Activated naive CD4-positive, alpha-beta T cell treated with anti-CD3 and anti-CD28 coated beads for 36 hours (primary cell): ENCODE data around the gene GATA2. TPM values are rescaled to one million over a fixed set of nuclear protein-coding genes. Genes with fewer than 3 reads are reported as not detected.

Experiments used
- CTCF ChIA-PET: fragments of 350-600 bp; sonication (Branson Sonifier 250); formaldehyde crosslinking; loops from one replicate; lab custom pipeline; 2021; ENCODE audit warnings: antibody characterized with exemption; lab: Charles Lee
- DNase-seq: peaks from one replicate; pipeline ENCODE4 v3.0.0-alpha.2; 2020
- H3K27ac Mint-ChIP-seq: one replicate; pipeline ENCODE4 v1.8.0; 2021; ENCODE audit warnings: mild to moderate bottlenecking, mixed read lengths
- H3K27me3 Mint-ChIP-seq: one replicate; pipeline ENCODE4 v1.8.0; 2021; ENCODE audit warnings: low read depth, mixed read lengths
- H3K36me3 Mint-ChIP-seq: one replicate; pipeline ENCODE4 v1.8.0; 2021; ENCODE audit warnings: low read depth, mixed read lengths
- H3K4me1 Mint-ChIP-seq: one replicate; pipeline ENCODE4 v1.8.0; 2021; ENCODE audit warnings: low read depth, mixed read lengths
- H3K4me3 Mint-ChIP-seq: one replicate; pipeline ENCODE4 v1.8.0; 2021; ENCODE audit warnings: mild to moderate bottlenecking, moderate library complexity, mixed read lengths
- H3K9me3 Mint-ChIP-seq: one replicate; pipeline ENCODE4 v1.8.0; 2021; ENCODE audit warnings: mixed read lengths
- intact Hi-C: fragments of 100-400 bp; cut with micrococcal nuclease; formaldehyde crosslinking; loops from one replicate; pipeline ENCODE4 v1.15.1; 2023
- total RNA-seq, 2 experiments: library from RNA; stranded (reverse); gene quantifications; one replicate each; pipeline ENCODE4 v1.2.3, GENCODE V29; 2021

GATA2 gene
- total RNA-seq, 2 experiments from 2014 or later = 0.35 TPM; not detected in 1

- no peaks in the 10 kb centered on the region for H3K36me3 Mint-ChIP-seq
- CTCF ChIA-PET = interaction anchor here (0.6 to 1.2 kb wide), 3 partner anchors 10 to 151 kb away, joined by 3 to 5 read pairs (median 3); no protein-coding TSS in a partner anchor
Measured at GRCh38 chr3:128457937-128458336, 35.1 kb downstream of the GATA2 start.

GRCh38 chr3:128456776-128457715, 36.0 kb downstream of the GATA2 start:
- no peaks in the 10 kb centered on the region for H3K9me3 Mint-ChIP-seq
- intact Hi-C loops = no loop called here
- H3K4me3 Mint-ChIP-seq = no peak overlapping the region
- CTCF ChIA-PET = no interaction called here
- peaks cover 17% of the 10 kb centered on the region for H3K27me3 Mint-ChIP-seq
- no peaks in the 10 kb centered on the region for H3K4me1 Mint-ChIP-seq
- no peaks in the 10 kb centered on the region for H3K36me3 Mint-ChIP-seq
- no peak for DNase-seq
- H3K27ac Mint-ChIP-seq = no peak overlapping the region

More at GRCh38 chr3:128457937-128458336, 35.1 kb downstream of the GATA2 start:
- H3K9me3 Mint-ChIP-seq = no peaks in the 10 kb centered on the region
- no peak overlapping the region for H3K27ac Mint-ChIP-seq
- H3K4me3 Mint-ChIP-seq = no peak overlapping the region
- intact Hi-C loops = no loop called here
- peaks cover 17% of the 10 kb centered on the region for H3K27me3 Mint-ChIP-seq
- DNase-seq = no peak
- H3K4me1 Mint-ChIP-seq = no peaks in the 10 kb centered on the region

- H3K4me3 Mint-ChIP-seq = no peak overlapping the region
- no peaks in the 10 kb centered on the region for H3K4me1 Mint-ChIP-seq
- peaks cover 19% of the 10 kb centered on the region for H3K27me3 Mint-ChIP-seq
- no peaks in the 10 kb centered on the region for H3K36me3 Mint-ChIP-seq
- H3K27ac Mint-ChIP-seq = no peak overlapping the region
- CTCF ChIA-PET = no interaction called here
- peaks cover under 1% of the 10 kb centered on the region for H3K9me3 Mint-ChIP-seq
- DNase-seq = no peak
- intact Hi-C loops = no loop called here
Measured at GRCh38 chr3:128455786-128456748, 36.9 kb downstream of the GATA2 start.

DNA sequence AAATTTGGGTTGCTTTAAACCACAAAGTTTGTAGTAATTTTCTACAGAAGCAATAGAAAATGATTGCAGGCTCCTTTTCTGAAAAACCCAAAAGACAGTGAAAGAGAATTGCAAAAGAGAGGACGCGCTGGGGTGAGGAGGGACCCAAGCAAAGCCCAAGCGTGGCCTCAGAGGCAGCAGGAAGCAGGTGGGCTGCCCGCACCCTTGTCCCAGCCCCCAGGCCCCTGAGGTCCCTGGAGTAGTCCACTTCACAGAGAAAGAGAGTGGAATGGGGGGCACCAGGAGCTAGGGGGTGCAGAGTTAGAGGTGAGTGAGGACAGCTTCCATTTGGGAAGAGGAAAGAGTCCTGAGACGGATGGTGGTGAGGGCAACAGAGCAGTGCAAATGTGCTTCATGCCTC, 37.9 kb downstream of the GATA2 start:
- DNase-seq = no peak
- intact Hi-C loops = no loop called here
- Mint-ChIP-seq H3K4me1 (peaks cover 6% of the 10 kb centered on the region), H3K9me3 (peaks cover 6% of the 10 kb centered on the region), H3K27me3 (peaks cover 19% of the 10 kb centered on the region), H3K36me3 (no peaks in the 10 kb centered on the region), H3K4me3 (no peak overlapping the region), H3K27ac (no peak overlapping the region)
- CTCF ChIA-PET = no interaction called here

GRCh38 chr3:128454310-128454618, 38.7 kb downstream of the GATA2 start:
- intact Hi-C loops = no loop called here
- H3K9me3 Mint-ChIP-seq = peaks cover 6% of the 10 kb centered on the region
- no peaks in the 10 kb centered on the region for H3K36me3 Mint-ChIP-seq
- H3K27me3 Mint-ChIP-seq = peaks cover 19% of the 10 kb centered on the region
- H3K4me3 Mint-ChIP-seq = no peak overlapping the region
- DNase-seq = no peak
- CTCF ChIA-PET = no interaction called here
- H3K27ac Mint-ChIP-seq = no peak overlapping the region
- H3K4me1 Mint-ChIP-seq = peaks cover 10% of the 10 kb centered on the region

- CTCF ChIA-PET = no interaction called here
- Mint-ChIP-seq H3K4me1 (peaks cover 15% of the 10 kb centered on the region), H3K27ac (no peak overlapping the region), H3K4me3 (no peak overlapping the region), H3K27me3 (peaks cover 19% of the 10 kb centered on the region), H3K9me3 (peaks cover 8% of the 10 kb centered on the region), H3K36me3 (peaks cover under 1% of the 10 kb centered on the region)
- DNase-seq = no peak
- intact Hi-C loops = no loop called here
Measured at GRCh38 chr3:128453501-128454309, 39.3 kb downstream of the GATA2 start.

- intact Hi-C loops = no loop called here
- H3K4me1 Mint-ChIP-seq = peaks cover 22% of the 10 kb centered on the region
- peaks cover 5% of the 10 kb centered on the region for H3K36me3 Mint-ChIP-seq
- peaks cover 13% of the 10 kb centered on the region for H3K9me3 Mint-ChIP-seq
- CTCF ChIA-PET = no interaction called here
- no peak overlapping the region for H3K27ac Mint-ChIP-seq
- H3K4me3 Mint-ChIP-seq = no peak overlapping the region
- peaks cover 18% of the 10 kb centered on the region for H3K27me3 Mint-ChIP-seq
- no peak for DNase-seq
Measured at GRCh38 chr3:128452678-128453275, 40.2 kb downstream of the GATA2 start.

GRCh38 chr3:128452120-128452519, 40.9 kb downstream of the GATA2 start:
- Mint-ChIP-seq H3K27me3 (peaks cover 16% of the 10 kb centered on the region), H3K4me3 (no peak overlapping the region), H3K9me3 (peaks cover 16% of the 10 kb centered on the region), H3K36me3 (peaks cover 10% of the 10 kb centered on the region), H3K27ac (no peak overlapping the region), H3K4me1 (peaks cover 29% of the 10 kb centered on the region)
- intact Hi-C loops = no loop called here
- no peak for DNase-seq
- CTCF ChIA-PET = no interaction called here

- CTCF ChIA-PET = interaction anchor here (0.9 kb wide), 2 partner anchors 19 to 22 kb away, joined by 3 read pairs; no protein-coding TSS in a partner anchor
- H3K4me3 Mint-ChIP-seq = no peak overlapping the region
- H3K36me3 Mint-ChIP-seq = peaks cover 13% of the 10 kb centered on the region
- H3K27me3 Mint-ChIP-seq = peaks cover 5% of the 10 kb centered on the region
- intact Hi-C loops = no loop called here
- peaks cover 23% of the 10 kb centered on the region for H3K9me3 Mint-ChIP-seq
- no peak for DNase-seq
- peaks cover 33% of the 10 kb centered on the region for H3K4me1 Mint-ChIP-seq
- H3K27ac Mint-ChIP-seq = peak overlapping the region; percentile 95
Measured at GRCh38 chr3:128449111-128449638, 43.8 kb downstream of the GATA2 start.

- peaks cover 13% of the 10 kb centered on the region for H3K36me3 Mint-ChIP-seq
- H3K27ac Mint-ChIP-seq = peak overlapping the region; percentile 95
- peaks cover 23% of the 10 kb centered on the region for H3K9me3 Mint-ChIP-seq
- peak; percentile 60 for DNase-seq
- CTCF ChIA-PET = interaction anchor here (0.9 to 1.4 kb wide), 3 partner anchors 18 to 26 kb away, joined by 3 read pairs; no protein-coding TSS in a partner anchor
- intact Hi-C loops = loop anchor here (1.0 kb wide), 3 partner anchors 39 to 169 kb away; no protein-coding TSS in a partner anchor
- H3K4me3 Mint-ChIP-seq = peak overlapping the region; percentile 41
- H3K27me3 Mint-ChIP-seq = peaks cover 2% of the 10 kb centered on the region
- peaks cover 33% of the 10 kb centered on the region for H3K4me1 Mint-ChIP-seq
Measured at GRCh38 chr3:128448491-128448890, 44.5 kb downstream of the GATA2 start.

DNA sequence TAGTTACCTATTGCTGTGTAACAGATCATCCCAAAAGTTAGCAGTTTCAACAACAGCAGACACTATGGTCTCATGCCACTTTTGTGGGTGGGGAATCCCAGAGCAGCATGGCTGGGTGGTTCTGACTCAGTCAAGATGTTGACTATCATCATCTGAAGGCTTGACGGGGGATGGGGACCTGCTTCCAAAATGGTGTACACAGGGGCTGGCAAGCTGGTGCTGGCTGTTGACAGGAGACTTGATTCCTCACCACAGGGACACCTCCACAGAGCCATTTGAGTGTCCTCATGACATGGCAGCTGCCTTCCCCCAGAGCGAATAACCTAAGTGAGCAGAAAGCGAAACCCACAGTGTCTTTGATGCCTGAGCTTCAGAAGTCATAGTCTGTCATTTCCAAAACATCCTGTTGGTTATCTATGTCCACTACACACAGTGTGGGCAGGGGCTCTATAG, 45.4 kb downstream of the GATA2 start:
- Mint-ChIP-seq H3K4me3 (no peak overlapping the region), H3K4me1 (peaks cover 33% of the 10 kb centered on the region), H3K27me3 (peaks cover 2% of the 10 kb centered on the region), H3K27ac (peak overlapping the region; percentile 95), H3K9me3 (peaks cover 23% of the 10 kb centered on the region), H3K36me3 (peaks cover 13% of the 10 kb centered on the region)
- peak; percentile 95 for DNase-seq
- intact Hi-C loops = loop anchor here (1.0 to 2.0 kb wide), 4 partner anchors 40 to 357 kb away; no protein-coding TSS in a partner anchor
- CTCF ChIA-PET = interaction anchor here (1.1 to 1.6 kb wide), 3 partner anchors 11 to 50 kb away, joined by 3 to 5 read pairs (median 3); no protein-coding TSS in a partner anchor
